K562 (cell line): ENCODE measurements around the gene FBN1. TPM values are rescaled to one million over a fixed set of nuclear protein-coding genes. Genes with fewer than 3 reads are reported as not detected.

Experiments used
- ATAC-seq: fragments of 200-7000 bp; cut with Tn5 transposase; 3 replicates; pipeline ENCODE4 v1.9.1; 2020; ENCODE audit warnings: moderate library complexity
- BruUV-seq: library from RNA; stranded (reverse); fragments of 400-500 nt; replicated peaks from 2 replicates; lab custom pipeline; 2021; lab: Mats Ljungman, UMichigan
- CTCF ChIA-PET: fragments of 300-600 bp; formaldehyde crosslinking; extraction: SDS; loops from one replicate; lab custom pipeline; 2021; ENCODE audit warnings: low intra/inter-chr PET ratio; lab: Yijun Ruan, JAX
- POLR2A ChIA-PET: fragments of 300-600, 350-650 bp; sonication (Branson Sonifier 250); formaldehyde crosslinking; extraction: SDS; loops from one replicate; lab custom pipeline; 2021; ENCODE audit warnings: antibody characterized with exemption, inconsistent platforms; lab: Yijun Ruan, JAX
- DNase-seq, 4 experiments: peaks; one replicate each; pipeline versions ENCODE4 v3.0.0 to v3.0.0-alpha.2; 2011 to 2018; ENCODE audit warnings: low spot score in 3 of 4, mixed read lengths in 3 of 4; ENCODE audit errors: extremely low read depth in 1 of 4
- FAIRE-seq: peaks from 2 replicates; lab custom pipeline; 2011; peaks lifted over from hg19 to GRCh38; lab: Jason Lieb, UNC
- H2AFZ ChIP-seq: 2 replicates; pipeline ENCODE4 v1.6.0; 2011; ENCODE audit warnings: low read depth, low read length, control low read depth, inconsistent platforms
- H3K27ac ChIP-seq: fragments of 200-600 bp; 3 replicates; pipeline ENCODE4 v1.8.0; 2011; ENCODE audit warnings: low read depth, mild to moderate bottlenecking, control low read depth, inconsistent platforms, low read length, moderate library complexity, mixed read lengths; ENCODE audit errors: extremely low read depth
- H3K27me3 ChIP-seq, 2 experiments: fragments of 300-600 bp in 1 of 2; 2 replicates in 1 of 2; 3 replicates in 1 of 2; pipeline versions ENCODE4 v1.6.0 to v1.8.0; 2011; ENCODE audit warnings: inconsistent platforms in 2 of 2, low read length in 2 of 2, mild to moderate bottlenecking in 1 of 2, mixed read lengths in 1 of 2, moderate library complexity in 1 of 2; ENCODE audit not compliant: control insufficient read depth in 2 of 2, insufficient read depth in 2 of 2
- H3K36me3 ChIP-seq: fragments of 300-600 bp; 3 replicates; pipeline ENCODE4 v1.8.0; 2011; ENCODE audit warnings: mild to moderate bottlenecking, low read length, inconsistent platforms; ENCODE audit not compliant: control insufficient read depth, insufficient read depth
- H3K4me1 ChIP-seq, 2 experiments: fragments of 200-600 bp in 1 of 2; replicated peaks in 1 of 2; 2 replicates in 1 of 2; 3 replicates in 1 of 2; pipeline versions ENCODE4 v1.5.1 to v1.8.0; 2011; ENCODE audit warnings: inconsistent platforms in 2 of 2, low read length in 2 of 2, mild to moderate bottlenecking in 1 of 2, mixed read lengths in 1 of 2, moderate library complexity in 1 of 2; ENCODE audit not compliant: control insufficient read depth in 2 of 2, insufficient read depth in 2 of 2
- H3K4me2 ChIP-seq: 2 replicates; pipeline ENCODE4 v1.6.1; 2011; ENCODE audit warnings: low read length, control low read depth, inconsistent platforms, mixed read lengths; ENCODE audit not compliant: insufficient read depth
- H3K4me3 ChIP-seq: fragments of 200-600 bp; sonication (generic), shearing (Covaris generic); 2 replicates; pipeline ENCODE4 v1.5.1; 2016; ENCODE audit warnings: control low read depth, inconsistent platforms
- H3K79me2 ChIP-seq: fragments of 200-600 bp; 3 replicates; pipeline ENCODE4 v1.8.0; 2011; ENCODE audit warnings: low read length, inconsistent platforms; ENCODE audit not compliant: control insufficient read depth, insufficient read depth
- H3K9ac ChIP-seq, 2 experiments: 2 replicates each; pipeline versions ENCODE4 v1.6.0 to v1.6.1; 2011; ENCODE audit warnings: low read depth in 2 of 2, low read length in 2 of 2, control low read depth in 1 of 2, inconsistent platforms in 1 of 2, mild to moderate bottlenecking in 1 of 2, mixed read lengths in 1 of 2; ENCODE audit not compliant: insufficient read depth in 1 of 2
- H3K9me1 ChIP-seq: one replicate; pipeline ENCODE4 v1.6.0; 2011; ENCODE audit warnings: inconsistent platforms, mild to moderate bottlenecking, low read length, moderate library complexity; ENCODE audit not compliant: control insufficient read depth, insufficient read depth
- H3K9me3 ChIP-seq: replicated peaks from 2 replicates; pipeline ENCODE4 v1.5.1; 2011; ENCODE audit warnings: low read depth, low read length, inconsistent platforms; ENCODE audit not compliant: control insufficient read depth, insufficient read depth
- H4K20me1 ChIP-seq: replicated peaks from 2 replicates; pipeline ENCODE4 v1.6.1; 2011; ENCODE audit warnings: low read length, inconsistent platforms, mixed read lengths; ENCODE audit not compliant: control insufficient read depth, insufficient read depth
- HDAC1 ChIP-seq, 2 experiments: fragments of 450-650 bp; IDR thresholded peaks; 2 replicates each; pipeline ENCODE4 v1.6.1; 2016 to 2017; ENCODE audit warnings: inconsistent platforms in 1 of 2, mild to moderate bottlenecking in 1 of 2, moderate library complexity in 1 of 2
- KHSRP ChIP-seq: fragments of 450-650 bp; IDR thresholded peaks from 2 replicates; pipeline ENCODE4 v1.6.1; 2017
- SREBF2 ChIP-seq: sonication (generic); formaldehyde crosslinking; IDR thresholded peaks from 2 replicates; pipeline ENCODE4 v1.4.0; 2020; ENCODE audit warnings: mild to moderate bottlenecking, missing genetic modification reagents
- WGBS: fragments of 100-300 bp; shearing (Covaris generic); methylation state at CpG from one replicate; pipeline ENCODE4 v1.1.6; 2016; ENCODE audit warnings: low coverage, mixed read lengths; ENCODE audit not compliant: insufficient coverage; ENCODE audit errors: missing lambda C conversion rate; 5-methylcytosine and 5-hydroxymethylcytosine counted together
- in situ Hi-C: fragments of 300-500 bp; cut with MboI; formaldehyde crosslinking; loops from 4 replicates; pipeline ENCODE4 v1.15.0; 2018; ENCODE audit warnings: inconsistent platforms, mixed read lengths
- intact Hi-C: fragments of 100-400 bp; cut with micrococcal nuclease; formaldehyde crosslinking; loops from 2 replicates; pipeline ENCODE4 v1.14.2; 2022
- polyA plus RNA-seq, 8 experiments: library from polyadenylated mRNA; depleted of rRNA in 4 of 8; stranded (reverse) in 5 of 8; unstranded in 3 of 8; fragments of >200 nt; fragmentation: Nextera tagmentation in 2 of 8; fragmentation: Illumina TruSeq in 1 of 8; extraction: Ambion mirVana in 2 of 8; extraction: Trizol in 1 of 8; gene quantifications; 2 replicates each; pipeline versions ENCODE4 v1.2.1 to v1.2.3, GENCODE V29; 2011 to 2014; ENCODE audit warnings: inconsistent platforms in 1 of 8, missing spikeins in 1 of 8
- total RNA-seq, 7 experiments: library from RNA; depleted of rRNA in 6 of 7; stranded (reverse); fragments of >200 nt in 6 of 7; fragmentation: Illumina TruSeq in 2 of 7; extraction: Trizol in 2 of 7; gene quantifications; 2 replicates each; pipeline versions ENCODE4 v1.2.1 to v1.2.3, GENCODE V29; 2011 to 2021; ENCODE audit warnings: low replicate concordance in 1 of 7
- TF ChIP-seq, protein P1 (sequence below): fragments of 450-650 bp; IDR thresholded peaks from 2 replicates; pipeline ENCODE4 v1.6.1; 2017; ENCODE audit warnings: antibody characterized with exemption

FBN1 gene
- total and polyA plus RNA-seq, 9 of the 15 experiments (the other 6 are each of a cell fraction or from before 2014, with no cell fraction given), result 0.15 to 1.2 (median 0.60) TPM

DNA sequence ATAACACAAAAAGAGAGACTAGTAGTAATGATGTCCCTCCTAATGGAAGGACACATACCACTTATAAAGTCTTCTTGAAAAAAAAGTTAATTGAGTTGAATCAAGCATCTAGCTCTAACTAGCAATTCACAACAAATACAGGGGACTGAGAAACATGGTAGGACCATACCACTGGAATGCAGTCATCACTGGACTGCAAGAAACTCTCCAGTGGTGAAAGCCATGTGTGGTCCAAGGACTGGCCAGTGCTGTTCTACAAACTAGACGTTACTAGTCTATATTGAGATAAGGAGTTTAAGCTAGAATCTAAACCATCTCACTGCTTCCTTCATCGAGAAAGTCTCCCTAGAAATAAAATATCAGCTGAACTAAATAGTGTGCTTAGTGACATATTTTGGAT is 16.7 kb downstream of the FBN1 start:
- no peaks in the 10 kb centered on the region for H3K9me1 ChIP-seq
- H3K36me3 ChIP-seq, result no peaks in the 10 kb centered on the region
- intact Hi-C loops (no loop called here), in situ Hi-C loops (no loop called here)
- CTCF ChIA-PET, result no interaction called here
- TF ChIP-seq KHSRP (no peak), SREBF2 (CRISPR knock-in tag) (no peak), HDAC1 (IDR thresholded peaks at IDR 0.05) (no peak)
- TF ChIP-seq, protein P1, sequence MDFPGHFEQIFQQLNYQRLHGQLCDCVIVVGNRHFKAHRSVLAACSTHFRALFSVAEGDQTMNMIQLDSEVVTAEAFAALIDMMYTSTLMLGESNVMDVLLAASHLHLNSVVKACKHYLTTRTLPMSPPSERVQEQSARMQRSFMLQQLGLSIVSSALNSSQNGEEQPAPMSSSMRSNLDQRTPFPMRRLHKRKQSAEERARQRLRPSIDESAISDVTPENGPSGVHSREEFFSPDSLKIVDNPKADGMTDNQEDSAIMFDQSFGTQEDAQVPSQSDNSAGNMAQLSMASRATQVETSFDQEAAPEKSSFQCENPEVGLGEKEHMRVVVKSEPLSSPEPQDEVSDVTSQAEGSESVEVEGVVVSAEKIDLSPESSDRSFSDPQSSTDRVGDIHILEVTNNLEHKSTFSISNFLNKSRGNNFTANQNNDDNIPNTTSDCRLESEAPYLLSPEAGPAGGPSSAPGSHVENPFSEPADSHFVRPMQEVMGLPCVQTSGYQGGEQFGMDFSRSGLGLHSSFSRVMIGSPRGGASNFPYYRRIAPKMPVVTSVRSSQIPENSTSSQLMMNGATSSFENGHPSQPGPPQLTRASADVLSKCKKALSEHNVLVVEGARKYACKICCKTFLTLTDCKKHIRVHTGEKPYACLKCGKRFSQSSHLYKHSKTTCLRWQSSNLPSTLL, result no peak
- no peak for ATAC-seq
- peaks cover 0 to 6% of the 10 kb centered on the region in 2 experiments; a peak in 2 of 5 replicates for H3K4me1 ChIP-seq
- no peaks in the 10 kb centered on the region for H3K79me2 ChIP-seq
- H3K4me2 ChIP-seq, result no peak overlapping the region
- no peak for FAIRE-seq
- no peaks in the 10 kb centered on the region for H3K27me3 ChIP-seq
- POLR2A ChIA-PET, result no interaction called here
- H3K4me3 ChIP-seq, result no peak overlapping the region
- BruUV-seq, result no TSS peak
- no peaks in the 10 kb centered on the region for H4K20me1 ChIP-seq
- no peak overlapping the region for H2AFZ ChIP-seq
- WGBS, result 0% methylated on average over 2 of the region's 2 CpGs
- H3K9ac ChIP-seq, result no peak overlapping the region
- no peaks in the 10 kb centered on the region for H3K9me3 ChIP-seq
- H3K27ac ChIP-seq, result no peak overlapping the region
- no peak for DNase-seq
